Heart right ventricle (tissue), 16 donors: ENCODE measurements around the gene RAB40B. TPM values are rescaled to one million over a fixed set of nuclear protein-coding genes. Genes with fewer than 3 reads are reported as not detected.
A peak's percentile ranks its signal among the peaks of the same experiment; 100 is the strongest.

Experiments used
- ATAC-seq, 8 donors: fragments of 200-7000 bp; cut with Tn5 transposase; one replicate each; pipeline ENCODE4 v1.9.1; 2020; ENCODE audit warnings: mild to moderate bottlenecking in 8 of 8, moderate library complexity in 8 of 8, moderate number of reproducible peaks in 1 of 8
- DNase-seq, 2 donors: peaks; one replicate each; pipeline ENCODE4 v3.0.0-alpha.2; 2020
- H3K27ac ChIP-seq, 10 donors: fragments of 200-600 bp; sonication (generic) in 2 of 10; one replicate each; pipeline versions ENCODE4 v1.5.0 to v1.8.0; 2020 to 2022; ENCODE audit warnings: mild to moderate bottlenecking in 3 of 10
- H3K27me3 ChIP-seq, 7 donors: fragments of 200-600 bp; one replicate each; pipeline ENCODE4 v1.8.0; 2021 to 2022; ENCODE audit warnings: mild to moderate bottlenecking in 2 of 7
- H3K36me3 ChIP-seq, 9 donors: fragments of 200-600 bp; sonication (generic) in 1 of 9; one replicate each; pipeline versions ENCODE4 v1.5.0 to v1.8.0; 2020 to 2022; ENCODE audit warnings: mild to moderate bottlenecking in 2 of 9
- H3K4me1 ChIP-seq, 9 donors: fragments of 200-600 bp; sonication (generic) in 1 of 9; one replicate each; pipeline versions ENCODE4 v1.5.0 to v1.8.0; 2020 to 2022; ENCODE audit warnings: mild to moderate bottlenecking in 4 of 9
- H3K4me3 ChIP-seq, 10 donors: fragments of 200-600 bp; sonication (generic) in 2 of 10; one replicate each; pipeline versions ENCODE4 v1.5.0 to v1.8.0; 2020 to 2022; ENCODE audit warnings: mild to moderate bottlenecking in 7 of 10, moderate library complexity in 2 of 10
- H3K9me3 ChIP-seq, 11 donors: fragments of 200-600 bp in 10 of 11; sonication (generic) in 2 of 11; one replicate each; pipeline versions ENCODE4 v1.5.0 to v1.8.0; 2013 to 2022; ENCODE audit warnings: mild to moderate bottlenecking in 2 of 11, control low read depth in 1 of 11, moderate library complexity in 1 of 11
- CTCF ChIP-seq, 9 donors: fragments of 200-600 bp; sonication (generic) in 2 of 9; IDR thresholded peaks; one replicate each; pipeline versions ENCODE4 v1.5.0 to v1.8.0; 2021 to 2022; ENCODE audit warnings: antibody characterized with exemption in 9 of 9, mild to moderate bottlenecking in 5 of 9, moderate library complexity in 1 of 9
- WGBS, 2 donors: extraction: QIAGEN DNeasy Blood & Tissue Kit; methylation state at CpG; one replicate each; pipeline ENCODE4 v1.1.7; 2013; ENCODE audit warnings: inconsistent platforms in 1 of 2; 5-methylcytosine and 5-hydroxymethylcytosine counted together
- intact Hi-C, 10 donors: fragments of 100-400 bp; cut with DNase I; formaldehyde crosslinking; loops; one replicate each; pipeline versions ENCODE4 v1.11.1 to v1.14.2; 2022
- polyA plus RNA-seq, 2 donors: library from polyadenylated mRNA; stranded (reverse); fragments of 200-250 nt; gene quantifications; one replicate each; pipeline ENCODE4 v1.2.3, GENCODE V29; 2013
- total RNA-seq, 10 donors: library from RNA; stranded (reverse); fragmentation: NEBNext Ultra II Directional in 3 of 10; extraction: Animal tissue kit (Norgen Biotek cat#: 25700) in 3 of 10; gene quantifications; one replicate each; pipeline versions ENCODE4 v1.2.1 to v1.2.4, GENCODE V29; 2021 to 2023
- donor health status: Arrhythmogenic right ventricular cardiomyopathy.
- donor health status: ischemic (EF 13 %, LVEDD 7.1; RV severe dilation, severe dysfunction).
- donor health status: healthy with polysubstance abuse.
- donor health status: DM: no; HTN: yes; CAD: no.
- donor health status: DM: no; HTN: no; CAD: no.
- donor health status: ischemic (EF 25% LVEDD 6.9; RV normal size, moderate dysfunction).
- donor health status: ischemic (EF 25% LVEDD 5.7; RV mildly dilated, moderate dysfunction).
- donor health status: healthy.
- donor health status: DM: yes; HTN: yes; CAD: no.
- donor health status: Ischemic cardiomyopathy.
- donor health status: ischemic (EF 35%, LVEDD 5.7; RV mildly dilated, moderate dysfunction).
- donor health status: nonischemic (EF 11% LVEDD 7.7; RV severe dilation, severe dysfunction).
- donor health status: DM: yes; HTN: yes; CAD: no.
- donor health status: PGD.
- donor health status: ischemic (EF 29% LVEDD 5.4; RV normal size, mild dysfunction).
- donor health status: nonischemic (EF 23%, LVEDD 6.1; RV moderate dilation, normal function).

RAB40B gene
- total and polyA plus RNA-seq, 12 donors = 8.0 to 42.4 (median 20.4) TPM

- H3K4me1 ChIP-seq = no peaks in the 10 kb centered on the region
- H3K36me3 ChIP-seq = peaks cover 0 to 57% (median 5%) of the 10 kb centered on the region in 9 donors
- intact Hi-C loops = loop anchor here in 4 of 10 donors (10.0 kb wide), 2 partner anchors 93 to 103 kb away; partner anchors contain the start of gene TBCD (in 1 of the 4)
- WGBS, 2 donors = 88 to 89% methylated on average over 31 of the region's 31 CpGs
- DNase-seq (no peak), ATAC-seq (peak in 1 of 8 donors; percentile 42)
- H3K27ac ChIP-seq = no peak overlapping the region
- H3K27me3 ChIP-seq = no peaks in the 10 kb centered on the region
- H3K4me3 ChIP-seq = no peak overlapping the region
- TF ChIP-seq CTCF (IDR thresholded peaks at IDR 0.05) = no peak
- H3K9me3 ChIP-seq = no peaks in the 10 kb centered on the region
Observed at GRCh38 chr17:82661717-82662683, 36.5 kb downstream of the RAB40B start.

- WGBS, 2 donors = 94 to 97% methylated on average over 15 of the region's 15 CpGs
Observed at GRCh38 chr17:82659886-82660285, 38.6 kb downstream of the RAB40B start.

GRCh38 chr17:82658796-82659452 is 39.6 kb downstream of the RAB40B start:
- Histone ChIP-seq H3K27ac (no peak overlapping the region), H3K4me3 (no peak overlapping the region), H3K9me3 (no peaks in the 10 kb centered on the region), H3K36me3 (peaks cover 0 to 80% (median 5%) of the 10 kb centered on the region in 9 donors), H3K27me3 (no peaks in the 10 kb centered on the region), H3K4me1 (peaks cover 0 to 18% (median 11%) of the 10 kb centered on the region in 9 donors)
- DNase-seq (no peak), ATAC-seq (no peak)
- intact Hi-C loops = loop anchor here in 3 of 10 donors (10.0 kb wide), 2 partner anchors 46 to 96 kb away; partner anchors contain the start of gene TBCD (in 1 of the 3)
- no peak for TF ChIP-seq CTCF (IDR thresholded peaks at IDR 0.05)
- 94 to 95% methylated on average over 36 of the region's 36 CpGs for WGBS, 2 donors

More at GRCh38 chr17:82659886-82660285, 38.6 kb downstream of the RAB40B start:
- intact Hi-C loops = loop anchor here in 7 of 10 donors (10.0 kb wide), 3 partner anchors 45 to 105 kb away; partner anchors contain the start of gene TBCD (in 2 of the 7)
- no peaks in the 10 kb centered on the region for H3K9me3 ChIP-seq
- DNase-seq = no peak
- H3K36me3 ChIP-seq = peaks cover 0 to 79% (median 5%) of the 10 kb centered on the region in 9 donors
- H3K27me3 ChIP-seq = no peaks in the 10 kb centered on the region
- no peak overlapping the region for H3K27ac ChIP-seq
- ATAC-seq = no peak
- no peak overlapping the region for H3K4me3 ChIP-seq
- TF ChIP-seq CTCF (IDR thresholded peaks at IDR 0.05) = no peak
- peaks cover 0 to 9% (median 6%) of the 10 kb centered on the region in 9 donors for H3K4me1 ChIP-seq

GRCh38 chr17:82658331-82658730 is 40.2 kb downstream of the RAB40B start:
- Histone ChIP-seq H3K9me3 (no peaks in the 10 kb centered on the region), H3K36me3 (peaks cover 0 to 77% (median 5%) of the 10 kb centered on the region in 9 donors), H3K4me3 (no peak overlapping the region), H3K4me1 (peaks cover 0 to 21% (median 11%) of the 10 kb centered on the region in 9 donors), H3K27me3 (no peaks in the 10 kb centered on the region), H3K27ac (no peak overlapping the region)
- ATAC-seq (no peak), DNase-seq (no peak)
- intact Hi-C loops = loop anchor here in 3 of 10 donors (10.0 kb wide), 2 partner anchors 46 to 96 kb away; partner anchors contain the start of gene TBCD (in 1 of the 3)
- TF ChIP-seq CTCF (IDR thresholded peaks at IDR 0.05) = no peak
- 96% methylated on average over 23 of the region's 23 CpGs for WGBS, 2 donors
